GM12873 (cell line): ENCODE results near the gene PDRG1.

Experiments used
- TF ChIP-seq, protein P1 (sequence below): IDR thresholded peaks from 2 replicates; pipeline ENCODE4 v1.5.1; 2012; ENCODE audit warnings: low read depth, mild to moderate bottlenecking, moderate library complexity, low read length, control low read depth; ENCODE audit not compliant: insufficient read depth; ENCODE audit errors: missing control alignments

Gene PDRG1

DNA sequence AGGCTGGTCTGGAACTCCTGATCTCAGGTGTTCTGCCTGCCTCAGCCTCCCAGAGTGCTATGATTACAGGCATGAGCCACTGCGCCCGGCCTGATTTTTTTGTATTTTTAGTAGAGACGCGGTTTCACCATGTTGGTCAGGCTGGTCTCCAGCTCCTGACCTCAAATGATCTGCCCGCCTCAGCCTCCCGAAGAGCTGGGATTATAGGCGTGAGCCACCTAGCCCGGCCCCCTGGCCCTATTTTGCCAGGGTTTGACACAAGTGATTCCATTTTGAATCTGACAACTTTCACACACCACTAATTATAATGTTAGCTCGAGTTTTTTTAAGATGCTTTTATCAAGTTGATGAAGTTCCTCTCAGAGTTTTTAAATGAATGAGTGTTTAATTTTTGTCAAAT, 55.8 kb downstream of the PDRG1 start:
- TF ChIP-seq, protein P1, sequence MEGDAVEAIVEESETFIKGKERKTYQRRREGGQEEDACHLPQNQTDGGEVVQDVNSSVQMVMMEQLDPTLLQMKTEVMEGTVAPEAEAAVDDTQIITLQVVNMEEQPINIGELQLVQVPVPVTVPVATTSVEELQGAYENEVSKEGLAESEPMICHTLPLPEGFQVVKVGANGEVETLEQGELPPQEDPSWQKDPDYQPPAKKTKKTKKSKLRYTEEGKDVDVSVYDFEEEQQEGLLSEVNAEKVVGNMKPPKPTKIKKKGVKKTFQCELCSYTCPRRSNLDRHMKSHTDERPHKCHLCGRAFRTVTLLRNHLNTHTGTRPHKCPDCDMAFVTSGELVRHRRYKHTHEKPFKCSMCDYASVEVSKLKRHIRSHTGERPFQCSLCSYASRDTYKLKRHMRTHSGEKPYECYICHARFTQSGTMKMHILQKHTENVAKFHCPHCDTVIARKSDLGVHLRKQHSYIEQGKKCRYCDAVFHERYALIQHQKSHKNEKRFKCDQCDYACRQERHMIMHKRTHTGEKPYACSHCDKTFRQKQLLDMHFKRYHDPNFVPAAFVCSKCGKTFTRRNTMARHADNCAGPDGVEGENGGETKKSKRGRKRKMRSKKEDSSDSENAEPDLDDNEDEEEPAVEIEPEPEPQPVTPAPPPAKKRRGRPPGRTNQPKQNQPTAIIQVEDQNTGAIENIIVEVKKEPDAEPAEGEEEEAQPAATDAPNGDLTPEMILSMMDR = no peak

DNA sequence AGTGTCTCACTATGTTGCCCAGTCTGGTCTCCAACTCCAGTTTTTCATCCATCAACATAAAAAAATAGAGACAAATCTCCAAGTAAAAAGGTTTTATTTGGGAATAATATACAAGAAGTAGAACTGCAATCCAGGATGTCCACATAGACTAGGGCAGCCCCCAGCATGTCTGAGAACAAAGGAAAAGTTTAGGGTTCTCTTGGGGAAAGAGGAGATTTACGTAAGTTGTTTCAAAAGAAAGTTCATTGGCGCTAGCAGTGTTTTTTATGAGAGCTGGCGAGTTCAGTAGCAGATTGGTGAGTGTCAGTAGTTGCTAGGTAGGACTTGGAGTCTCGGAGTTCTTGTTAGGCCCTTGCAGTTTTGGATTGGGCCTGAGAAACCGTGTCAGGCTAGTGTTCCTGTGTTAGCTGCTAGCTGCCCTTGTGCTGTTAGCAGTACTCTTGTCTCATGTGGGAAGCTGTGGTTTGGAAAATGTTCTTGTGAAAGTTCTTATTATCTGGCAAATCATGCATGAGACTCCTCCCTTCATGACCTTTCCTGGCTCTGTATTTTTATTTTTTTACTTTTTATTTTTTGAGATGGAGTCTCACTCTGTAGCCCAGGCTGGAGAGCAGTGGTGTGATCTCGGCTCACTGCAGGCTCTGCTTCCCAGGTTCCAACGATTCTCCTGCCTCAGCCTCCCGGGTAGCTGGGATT, 56.7 kb downstream of the PDRG1 start:
- TF ChIP-seq, protein P1 = no peak
